ENCODE results near the gene C5orf22. TPM values are rescaled to one million over a fixed set of nuclear protein-coding genes. Genes with fewer than 3 reads are reported as not detected.

The C5orf22 gene
- 12.8 and 12.9 TPM in 2 replicates for total RNA-seq

GRCh38 chr5:31531888-31532547 is at the start of gene C5orf22, which contains the start of gene DROSHA:
Gene C5orf22, plus strand, starts transcription at chr5:31532301. Its CDS starts 92 bp downstream, at chr5:31532393.
Gene DROSHA, minus strand, starts transcription at chr5:31532093. Its CDS starts 3,034 bp downstream, at chr5:31529059.

Other genes with a start within 250 kb of the C5orf22 start
- 30.6 and 43.9 TPM in 2 replicates for gene DROSHA, start 208 bp upstream of the C5orf22 start, total RNA-seq
- gene PDZD2, start 106.8 kb downstream of the C5orf22 start, total RNA-seq, result 0.50 and 1.3 TPM in 2 replicates

All from bronchus fibroblast of lung (primary cell).